Measurements from ENCODE around the gene MTX1. TPM values are rescaled to one million over a fixed set of nuclear protein-coding genes. Genes with fewer than 3 reads are reported as not detected.

MTX1 gene
- total and polyA plus RNA-seq, 9 of the 15 experiments (the other 6 are each of a cell fraction or from before 2014, with no cell fraction given), result 29.1 to 98.4 (median 66.9) TPM

- TF ChIP-seq TSHZ1 (CRISPR knock-in tag; IDR thresholded peaks at IDR 0.05) (peak; percentile 43; the same call in 1 of the 2 replicates), ZNF445 (CRISPR knock-in tag; IDR thresholded peaks at IDR 0.05; ENCODE audit: low read depth) (peak; percentile 31; the same call in 1 of the 2 replicates), NCOA2 (IDR thresholded peaks at IDR 0.05; ENCODE audit: partially characterized antibody in 2 of 2) (no peak), PRMT5 (CRISPR knock-in tag; IDR thresholded peaks at IDR 0.05) (no peak), ZBTB34 (CRISPR knock-in tag; IDR thresholded peaks at IDR 0.05) (no peak), CHCHD3 (CRISPR knock-in tag; IDR thresholded peaks at IDR 0.05) (no peak; the same call in 1 of the 2 replicates), TGIF2 (CRISPR knock-in tag; IDR thresholded peaks at IDR 0.05) (peak; percentile 86; the same call in 1 of the 2 replicates), GABPB1 (CRISPR knock-in tag; IDR thresholded peaks at IDR 0.05) (peak; percentile 88), PTBP1 (IDR thresholded peaks at IDR 0.05; ENCODE audit: low read depth, low read length) (no peak), THRA (IDR thresholded peaks at IDR 0.05) (no peak), ZNF197 (CRISPR knock-in tag; IDR thresholded peaks at IDR 0.05; ENCODE audit: low read depth) (no peak), AFF4 (CRISPR knock-in tag; IDR thresholded peaks at IDR 0.05) (no peak; the same call in 1 of the 2 replicates), TAF9B (IDR thresholded peaks at IDR 0.05; ENCODE audit: partially characterized antibody) (no peak), FOXP1 (CRISPR knock-in tag; IDR thresholded peaks at IDR 0.05) (peak; percentile 87; the same call in 1 of the 2 replicates), VEZF1 (CRISPR knock-in tag; IDR thresholded peaks at IDR 0.05) (peak; percentile 81)
Observed at GRCh38 chr1:155261852-155262673, 53.6 kb downstream of the MTX1 start, which contains the start of gene SCAMP3 (continued).

Measured in K562 (cell line).